SK-N-SH treated with all-trans-retinoic acid at 6 μM for 48 hours (cell line): ENCODE measurements around the gene GIMAP7.

Experiments
- ATAC-seq: fragments of 200-7000 bp; cut with Tn5 transposase; 3 replicates; pipeline ENCODE4 v1.9.1; 2020; ENCODE audit warnings: mild to moderate bottlenecking, moderate library complexity
- CREB5 ChIP-seq: fragments of 250-450 bp; sonication (Bioruptor Pico); IDR thresholded peaks from 2 replicates; pipeline ENCODE4 v1.5.1; 2020; ENCODE audit warnings: low read depth, mild to moderate bottlenecking, moderate library complexity
- CSRNP3 ChIP-seq: fragments of 250-450 bp; sonication (Bioruptor Pico); IDR thresholded peaks from 2 replicates; pipeline ENCODE4 v1.5.1; 2021; ENCODE audit warnings: mild to moderate bottlenecking, moderate library complexity
- ESRRG ChIP-seq: fragments of 250-450 bp; sonication (Bioruptor Pico); IDR thresholded peaks from 2 replicates; pipeline ENCODE4 v1.6.1; 2021; ENCODE audit warnings: mild to moderate bottlenecking
- OSR1 ChIP-seq: fragments of 250-450 bp; sonication (Bioruptor Pico); IDR thresholded peaks from 2 replicates; pipeline ENCODE4 v1.8.0; 2022; ENCODE audit warnings: moderate library complexity, mild to moderate bottlenecking, inconsistent platforms
- PPARA ChIP-seq: fragments of 250-450 bp; sonication (Bioruptor Pico); IDR thresholded peaks from 2 replicates; pipeline ENCODE4 v1.5.0; 2020; ENCODE audit warnings: mild to moderate bottlenecking, borderline replicate concordance
- RARB ChIP-seq: fragments of 250-450 bp; sonication (Bioruptor Pico); IDR thresholded peaks from 2 replicates; pipeline ENCODE4 v1.8.0; 2021; ENCODE audit warnings: mild to moderate bottlenecking, moderate library complexity
- SNAI2 ChIP-seq: fragments of 250-450 bp; sonication (Bioruptor Pico); IDR thresholded peaks from 2 replicates; pipeline ENCODE4 v1.5.0; 2020; ENCODE audit warnings: mild to moderate bottlenecking, moderate library complexity
- TCF4 ChIP-seq: fragments of 250-450 bp; sonication (Bioruptor Pico); IDR thresholded peaks from 2 replicates; pipeline ENCODE4 v1.8.0; 2021; ENCODE audit warnings: mild to moderate bottlenecking, moderate library complexity, borderline replicate concordance
- TOX ChIP-seq: fragments of 250-450 bp; sonication (Bioruptor Pico); IDR thresholded peaks from 2 replicates; pipeline ENCODE4 v1.8.0; 2021; ENCODE audit warnings: mild to moderate bottlenecking, moderate library complexity, borderline replicate concordance
- ZC3H10 ChIP-seq: fragments of 250-450 bp; sonication (Bioruptor Pico); IDR thresholded peaks from 2 replicates; pipeline ENCODE4 v1.5.1; 2021; ENCODE audit warnings: mild to moderate bottlenecking, moderate library complexity
- ZFP30 ChIP-seq: fragments of 450-650 bp; formaldehyde crosslinking; IDR thresholded peaks from 2 replicates; pipeline ENCODE4 v1.5.0; 2022; ENCODE audit warnings: mild to moderate bottlenecking, moderate library complexity
- ZNF8 ChIP-seq: fragments of 450-650 bp; formaldehyde crosslinking; IDR thresholded peaks from 2 replicates; pipeline ENCODE4 v1.5.0; 2020; ENCODE audit warnings: mild to moderate bottlenecking, moderate library complexity
- TF ChIP-seq, protein P1 (sequence below): fragments of 250-450 bp; sonication (Bioruptor Pico); IDR thresholded peaks from 2 replicates; pipeline ENCODE4 v1.8.0; 2021; ENCODE audit warnings: low read depth, mild to moderate bottlenecking, moderate library complexity, borderline replicate concordance
- TF ChIP-seq, protein P2 (sequence below): fragments of 250-450 bp; sonication (Bioruptor Pico); IDR thresholded peaks from 2 replicates; pipeline ENCODE4 v1.5.0; 2020; ENCODE audit warnings: mild to moderate bottlenecking, moderate library complexity
- TF ChIP-seq, protein P3 (sequence below): fragments of 250-450 bp; sonication (Bioruptor Pico); IDR thresholded peaks from 2 replicates; pipeline ENCODE4 v1.8.0; 2020; ENCODE audit warnings: mild to moderate bottlenecking, moderate library complexity, borderline replicate concordance

The GIMAP7 gene

DNA sequence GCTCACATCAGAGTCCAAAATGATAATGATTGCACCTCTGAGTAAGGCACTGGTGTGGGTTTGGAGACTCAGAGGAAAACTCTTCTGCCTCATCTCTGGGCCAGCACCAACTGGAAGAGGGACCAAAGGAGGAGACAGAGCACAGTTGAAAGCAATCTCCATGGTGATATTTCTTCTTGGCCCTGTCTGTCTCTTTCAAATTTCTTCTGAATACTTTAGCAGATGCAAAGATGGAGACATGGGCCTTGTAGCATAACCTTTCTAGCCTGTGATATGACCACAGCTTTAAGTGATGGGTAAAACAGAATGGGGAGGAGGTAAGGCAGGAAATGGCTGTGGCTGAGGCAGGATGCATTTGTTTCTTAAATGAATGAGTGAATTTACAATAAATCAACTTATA lies 12.2 kb upstream of the GIMAP7 start:
- TF ChIP-seq ZC3H10 (CRISPR knock-in tag) (no peak), ESRRG (CRISPR knock-in tag) (no peak), ZNF8 (no peak), CREB5 (CRISPR knock-in tag) (no peak), TCF4 (CRISPR knock-in tag) (no peak), PPARA (CRISPR knock-in tag) (no peak), TOX (CRISPR knock-in tag) (no peak)
- TF ChIP-seq, protein P1, sequence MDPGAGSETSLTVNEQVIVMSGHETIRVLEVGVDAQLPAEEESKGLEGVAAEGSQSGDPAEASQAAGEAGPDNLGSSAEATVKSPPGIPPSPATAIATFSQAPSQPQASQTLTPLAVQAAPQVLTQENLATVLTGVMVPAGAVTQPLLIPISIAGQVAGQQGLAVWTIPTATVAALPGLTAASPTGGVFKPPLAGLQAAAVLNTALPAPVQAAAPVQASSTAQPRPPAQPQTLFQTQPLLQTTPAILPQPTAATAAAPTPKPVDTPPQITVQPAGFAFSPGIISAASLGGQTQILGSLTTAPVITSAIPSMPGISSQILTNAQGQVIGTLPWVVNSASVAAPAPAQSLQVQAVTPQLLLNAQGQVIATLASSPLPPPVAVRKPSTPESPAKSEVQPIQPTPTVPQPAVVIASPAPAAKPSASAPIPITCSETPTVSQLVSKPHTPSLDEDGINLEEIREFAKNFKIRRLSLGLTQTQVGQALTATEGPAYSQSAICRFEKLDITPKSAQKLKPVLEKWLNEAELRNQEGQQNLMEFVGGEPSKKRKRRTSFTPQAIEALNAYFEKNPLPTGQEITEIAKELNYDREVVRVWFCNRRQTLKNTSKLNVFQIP (CRISPR knock-in tag): no peak
- TF ChIP-seq, protein P2, sequence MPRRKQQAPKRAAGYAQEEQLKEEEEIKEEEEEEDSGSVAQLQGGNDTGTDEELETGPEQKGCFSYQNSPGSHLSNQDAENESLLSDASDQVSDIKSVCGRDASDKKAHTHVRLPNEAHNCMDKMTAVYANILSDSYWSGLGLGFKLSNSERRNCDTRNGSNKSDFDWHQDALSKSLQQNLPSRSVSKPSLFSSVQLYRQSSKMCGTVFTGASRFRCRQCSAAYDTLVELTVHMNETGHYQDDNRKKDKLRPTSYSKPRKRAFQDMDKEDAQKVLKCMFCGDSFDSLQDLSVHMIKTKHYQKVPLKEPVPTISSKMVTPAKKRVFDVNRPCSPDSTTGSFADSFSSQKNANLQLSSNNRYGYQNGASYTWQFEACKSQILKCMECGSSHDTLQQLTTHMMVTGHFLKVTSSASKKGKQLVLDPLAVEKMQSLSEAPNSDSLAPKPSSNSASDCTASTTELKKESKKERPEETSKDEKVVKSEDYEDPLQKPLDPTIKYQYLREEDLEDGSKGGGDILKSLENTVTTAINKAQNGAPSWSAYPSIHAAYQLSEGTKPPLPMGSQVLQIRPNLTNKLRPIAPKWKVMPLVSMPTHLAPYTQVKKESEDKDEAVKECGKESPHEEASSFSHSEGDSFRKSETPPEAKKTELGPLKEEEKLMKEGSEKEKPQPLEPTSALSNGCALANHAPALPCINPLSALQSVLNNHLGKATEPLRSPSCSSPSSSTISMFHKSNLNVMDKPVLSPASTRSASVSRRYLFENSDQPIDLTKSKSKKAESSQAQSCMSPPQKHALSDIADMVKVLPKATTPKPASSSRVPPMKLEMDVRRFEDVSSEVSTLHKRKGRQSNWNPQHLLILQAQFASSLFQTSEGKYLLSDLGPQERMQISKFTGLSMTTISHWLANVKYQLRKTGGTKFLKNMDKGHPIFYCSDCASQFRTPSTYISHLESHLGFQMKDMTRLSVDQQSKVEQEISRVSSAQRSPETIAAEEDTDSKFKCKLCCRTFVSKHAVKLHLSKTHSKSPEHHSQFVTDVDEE (CRISPR knock-in tag): no peak
- TF ChIP-seq, protein P3, sequence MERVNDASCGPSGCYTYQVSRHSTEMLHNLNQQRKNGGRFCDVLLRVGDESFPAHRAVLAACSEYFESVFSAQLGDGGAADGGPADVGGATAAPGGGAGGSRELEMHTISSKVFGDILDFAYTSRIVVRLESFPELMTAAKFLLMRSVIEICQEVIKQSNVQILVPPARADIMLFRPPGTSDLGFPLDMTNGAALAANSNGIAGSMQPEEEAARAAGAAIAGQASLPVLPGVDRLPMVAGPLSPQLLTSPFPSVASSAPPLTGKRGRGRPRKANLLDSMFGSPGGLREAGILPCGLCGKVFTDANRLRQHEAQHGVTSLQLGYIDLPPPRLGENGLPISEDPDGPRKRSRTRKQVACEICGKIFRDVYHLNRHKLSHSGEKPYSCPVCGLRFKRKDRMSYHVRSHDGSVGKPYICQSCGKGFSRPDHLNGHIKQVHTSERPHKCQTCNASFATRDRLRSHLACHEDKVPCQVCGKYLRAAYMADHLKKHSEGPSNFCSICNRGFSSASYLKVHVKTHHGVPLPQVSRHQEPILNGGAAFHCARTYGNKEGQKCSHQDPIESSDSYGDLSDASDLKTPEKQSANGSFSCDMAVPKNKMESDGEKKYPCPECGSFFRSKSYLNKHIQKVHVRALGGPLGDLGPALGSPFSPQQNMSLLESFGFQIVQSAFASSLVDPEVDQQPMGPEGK (CRISPR knock-in tag): no peak
- no peak for ATAC-seq

DNA sequence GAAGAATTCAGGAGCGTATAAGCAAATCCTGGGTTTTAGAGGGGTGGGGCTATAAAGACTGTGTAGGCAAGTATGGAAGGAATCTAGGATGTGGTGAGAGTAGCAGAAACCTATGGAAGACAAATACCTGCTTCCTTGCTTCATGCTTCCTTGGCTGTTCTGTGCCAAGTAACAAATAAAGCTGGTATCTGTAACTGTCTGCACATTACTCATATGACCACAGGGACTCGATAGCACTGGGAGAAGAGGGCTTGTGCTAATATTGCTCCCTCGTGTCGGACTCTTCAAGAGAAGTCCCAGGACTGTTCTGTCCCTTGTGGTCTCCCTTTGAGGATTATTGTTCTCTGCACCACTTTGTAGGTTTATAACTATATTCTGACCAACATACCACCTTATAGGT lies 11.5 kb upstream of the GIMAP7 start:
- TF ChIP-seq PPARA (CRISPR knock-in tag): no peak
- no peak for TF ChIP-seq ZFP30 (CRISPR knock-in tag)
- no peak for TF ChIP-seq TCF4 (CRISPR knock-in tag)
- no peak for TF ChIP-seq OSR1 (CRISPR knock-in tag)
- TF ChIP-seq, protein P1 (CRISPR knock-in tag): no peak
- no peak for TF ChIP-seq ESRRG (CRISPR knock-in tag)
- no peak for TF ChIP-seq ZNF8
- TF ChIP-seq, all 23 proteins: peak for 0
- ATAC-seq: no peak

- ATAC-seq: no peak
- TF ChIP-seq ESRRG (CRISPR knock-in tag) (no peak), PPARA (CRISPR knock-in tag) (no peak), RARB (CRISPR knock-in tag) (no peak), SNAI2 (no peak), CSRNP3 (CRISPR knock-in tag) (no peak), OSR1 (CRISPR knock-in tag) (no peak)
- TF ChIP-seq, protein P2 (CRISPR knock-in tag): no peak
- TF ChIP-seq, protein P3 (CRISPR knock-in tag): no peak
Observed at GRCh38 chr7:150503581-150503980, 11.1 kb upstream of the GIMAP7 start.
